ENCODE data around the gene FNIP1. TPM values are rescaled to one million over a fixed set of nuclear protein-coding genes. Genes with fewer than 3 reads are reported as not detected.

The FNIP1 gene
- total RNA-seq, 1 experiment from 2014 or later: 16.4 TPM

DNA sequence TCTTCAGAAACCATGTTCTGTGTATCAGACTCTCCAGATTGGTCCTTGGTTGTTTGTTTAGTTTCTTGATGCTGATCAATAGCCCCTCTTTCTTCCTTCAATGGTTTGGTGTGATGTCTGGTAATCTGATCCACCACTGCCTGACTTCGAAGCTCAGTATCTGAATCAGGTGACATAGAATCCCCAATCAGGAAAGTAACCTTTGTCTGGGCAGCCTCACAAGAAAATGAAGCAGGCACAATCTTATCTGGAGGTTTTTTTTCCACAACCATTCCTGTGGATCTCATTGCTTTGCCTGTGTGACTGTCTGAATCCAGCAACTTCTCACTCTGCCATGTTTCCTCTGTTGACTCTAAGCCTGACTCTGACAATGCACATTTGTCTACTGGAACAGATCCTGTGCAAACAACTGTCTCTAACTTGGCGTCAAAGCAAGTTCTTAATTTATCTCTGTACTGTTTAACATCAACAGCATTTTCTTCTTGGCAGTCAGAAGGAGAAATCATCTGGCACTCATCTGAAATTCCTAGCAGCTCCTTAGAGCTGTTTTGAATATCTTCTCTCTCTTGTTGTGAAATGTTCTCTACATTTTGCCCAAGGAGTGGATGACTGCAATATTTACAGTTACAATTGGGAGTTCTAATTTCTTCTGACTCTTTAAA is 124.7 kb downstream of the FNIP1 start:
- H3K4me3 ChIP-seq (replicated peaks in 1 of 2; ENCODE audit: low read depth in 1 of 2, low read length in 2 of 2): no peak overlapping the region
- RAD21 ChIA-PET (ENCODE audit: low non-redundant PET in 1 of 2, low total read pairs in 2 of 2, uncharacterized antibody in 2 of 2, unreplicated experiment in 2 of 2): no interaction called here
- H3K4me1 ChIP-seq (ENCODE audit: control insufficient read depth in 1 of 2, insufficient read depth in 2 of 2, low read length in 2 of 2): no peaks in the 10 kb centered on the region
- TSS peak; percentile 31 for BruUV-seq (replicated peaks)
- H2AFZ ChIP-seq (ENCODE audit: low read depth, low read length, poor library complexity, severe bottlenecking): no peak overlapping the region
- intact Hi-C loops (cut with micrococcal nuclease): no loop called here
- H3K27ac ChIP-seq (ENCODE audit: low read depth, low read length): no peak overlapping the region
- CTCF ChIA-PET: no interaction called here
- no peaks in the 10 kb centered on the region for H3K27me3 ChIP-seq (ENCODE audit: insufficient read depth, low read length)
- H3K4me2 ChIP-seq (ENCODE audit: low read length): no peak overlapping the region
- no peak overlapping the region for H3K9ac ChIP-seq (ENCODE audit: low read length)
- H3K9me2 ChIP-seq (ENCODE audit: insufficient read depth): no peaks in the 10 kb centered on the region
- H3K36me3 ChIP-seq (ENCODE audit: control insufficient read depth in 1 of 2, insufficient read depth in 2 of 2, low read length in 2 of 2): peaks cover 0 to 5% of the 10 kb centered on the region in 2 experiments; a peak in 1 of 4 replicates
- H3K9me3 ChIP-seq (ENCODE audit: control insufficient read depth in 1 of 2, insufficient read depth in 1 of 2, low read depth in 1 of 2, low read length in 2 of 2): no peaks in the 10 kb centered on the region
- DNase-seq (ENCODE audit: low read depth, low spot score) (no peak), ATAC-seq (no peak)
- TF ChIP-seq CEBPB (IDR thresholded peaks at IDR 0.05; ENCODE audit: low read depth): no peak
- TF ChIP-seq ZBTB33 (IDR thresholded peaks at IDR 0.05; ENCODE audit: extremely low read depth, insufficient replicate concordance, low read length): no peak
- no peak for TF ChIP-seq FOSL1 (IDR thresholded peaks at IDR 0.05; ENCODE audit: low read depth)
- no peak for TF ChIP-seq ZFX (IDR thresholded peaks at IDR 0.05)
- TF ChIP-seq SIN3A (IDR thresholded peaks at IDR 0.05; ENCODE audit: low read depth): no peak
- no peak for TF ChIP-seq EGR1 (IDR thresholded peaks at IDR 0.05; ENCODE audit: low read depth)
- TF ChIP-seq ELF1 (IDR thresholded peaks at IDR 0.05; ENCODE audit: borderline replicate concordance, low read depth): no peak
- TF ChIP-seq SRF (IDR thresholded peaks at IDR 0.05; ENCODE audit: low read depth): no peak
- no peak for TF ChIP-seq SP1 (IDR thresholded peaks at IDR 0.05; ENCODE audit: low read depth)
- no peaks in the 10 kb centered on the region for H3K79me2 ChIP-seq (ENCODE audit: insufficient read depth, low read length)
- no peaks in the 10 kb centered on the region for H4K20me1 ChIP-seq (ENCODE audit: insufficient read depth)
- POLR2A ChIA-PET: no interaction called here

DNA sequence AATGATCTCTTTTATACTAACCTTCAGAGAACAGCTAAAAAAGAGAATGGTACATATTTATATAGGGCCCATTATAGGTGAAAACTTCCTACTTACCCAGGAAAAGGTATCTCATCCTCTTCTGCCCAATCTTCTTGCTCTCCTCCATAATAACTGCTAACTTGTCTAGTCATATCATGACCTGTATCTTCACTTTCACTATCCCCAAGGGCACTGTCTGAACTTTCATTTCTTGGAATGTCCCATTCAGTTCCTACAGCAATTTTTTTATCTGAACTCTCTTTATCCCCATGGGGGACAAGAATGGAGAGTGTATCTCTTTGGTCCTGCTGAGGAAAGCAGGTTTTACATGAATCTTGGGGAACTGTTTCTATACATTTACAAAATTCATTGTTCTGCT is 125.4 kb downstream of the FNIP1 start:
- Histone ChIP-seq H3K36me3 (ENCODE audit: control insufficient read depth in 1 of 2, insufficient read depth in 2 of 2, low read length in 2 of 2) (peaks cover 0 to 5% of the 10 kb centered on the region in 2 experiments; a peak in 1 of 4 replicates), H3K27ac (ENCODE audit: low read depth, low read length) (no peak overlapping the region), H4K20me1 (ENCODE audit: insufficient read depth) (no peaks in the 10 kb centered on the region), H3K4me1 (ENCODE audit: control insufficient read depth in 1 of 2, insufficient read depth in 2 of 2, low read length in 2 of 2) (no peaks in the 10 kb centered on the region), H3K9ac (ENCODE audit: low read length) (no peak overlapping the region), H2AFZ (ENCODE audit: low read depth, low read length, poor library complexity, severe bottlenecking) (no peak overlapping the region), H3K9me3 (ENCODE audit: control insufficient read depth in 1 of 2, insufficient read depth in 1 of 2, low read depth in 1 of 2, low read length in 2 of 2) (no peaks in the 10 kb centered on the region), H3K79me2 (ENCODE audit: insufficient read depth, low read length) (no peaks in the 10 kb centered on the region), H3K4me2 (ENCODE audit: low read length) (no peak overlapping the region), H3K27me3 (ENCODE audit: insufficient read depth, low read length) (no peaks in the 10 kb centered on the region), H3K4me3 (replicated peaks in 1 of 2; ENCODE audit: low read depth in 1 of 2, low read length in 2 of 2) (no peak overlapping the region), H3K9me2 (ENCODE audit: insufficient read depth) (no peaks in the 10 kb centered on the region)
- DNase-seq (ENCODE audit: low read depth, low spot score) (no peak), ATAC-seq (no peak)
- ChIA-PET RAD21 (ENCODE audit: low non-redundant PET in 1 of 2, low total read pairs in 2 of 2, uncharacterized antibody in 2 of 2, unreplicated experiment in 2 of 2) (no interaction called here), POLR2A (no interaction called here), CTCF (no interaction called here)
- intact Hi-C loops (cut with micrococcal nuclease): no loop called here
- BruUV-seq (replicated peaks): no TSS peak
- TF ChIP-seq ZFX (IDR thresholded peaks at IDR 0.05): no peak
- no peak for TF ChIP-seq ZNF274 (IDR thresholded peaks at IDR 0.05; ENCODE audit: low read depth, low read length)
- no peak for TF ChIP-seq POLR2AphosphoS5 (IDR thresholded peaks at IDR 0.05; ENCODE audit: low read depth, low read length)
- no peak for TF ChIP-seq ATF3 (IDR thresholded peaks at IDR 0.05)
- TF ChIP-seq, protein P1, sequence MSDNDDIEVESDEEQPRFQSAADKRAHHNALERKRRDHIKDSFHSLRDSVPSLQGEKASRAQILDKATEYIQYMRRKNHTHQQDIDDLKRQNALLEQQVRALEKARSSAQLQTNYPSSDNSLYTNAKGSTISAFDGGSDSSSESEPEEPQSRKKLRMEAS (IDR thresholded peaks at IDR 0.05): no peak
- no peak for TF ChIP-seq ZBTB33 (IDR thresholded peaks at IDR 0.05; ENCODE audit: extremely low read depth, insufficient replicate concordance, low read length)

Data from HCT116 (cell line).